SJSA1 (cell line): ENCODE data around the gene DENND6A. TPM values are rescaled to one million over a fixed set of nuclear protein-coding genes. Genes with fewer than 3 reads are reported as not detected.

ENCODE experiments used
- DNase-seq, 2 experiments: peaks; one replicate each; pipeline ENCODE4 v3.0.0-alpha.2; 2015 to 2020; ENCODE audit warnings: low spot score in 2 of 2, low read depth in 1 of 2
- H3K27ac ChIP-seq: fragments of 250-450 bp; sonication (Bioruptor Pico); 2 replicates; pipeline ENCODE4 v1.5.1; 2020; ENCODE audit warnings: mild to moderate bottlenecking, moderate library complexity
- H3K27me3 ChIP-seq: fragments of 250-450 bp; sonication (Bioruptor Pico); replicated peaks from 2 replicates; pipeline ENCODE4 v1.5.1; 2020; ENCODE audit warnings: mild to moderate bottlenecking, moderate library complexity
- H3K36me3 ChIP-seq: fragments of 250-450 bp; sonication (Bioruptor Pico); 2 replicates; pipeline ENCODE4 v1.5.1; 2020; ENCODE audit warnings: mild to moderate bottlenecking
- H3K4me1 ChIP-seq: fragments of 250-450 bp; sonication (Bioruptor Pico); replicated peaks from 2 replicates; pipeline ENCODE4 v1.6.1; 2021; ENCODE audit warnings: mild to moderate bottlenecking
- H3K4me3 ChIP-seq: fragments of 250-450 bp; sonication (Bioruptor Pico); 2 replicates; pipeline ENCODE4 v1.5.1; 2020; ENCODE audit warnings: mild to moderate bottlenecking
- H3K9me3 ChIP-seq: fragments of 250-450 bp; sonication (Bioruptor Pico); replicated peaks from 2 replicates; pipeline ENCODE4 v1.5.1; 2020; ENCODE audit warnings: mild to moderate bottlenecking
- total RNA-seq: library from RNA; depleted of rRNA; stranded (reverse); fragments of >200 nt; shearing (Covaris generic); gene quantifications from 2 replicates; pipeline ENCODE4 v1.2.3, GENCODE V29; 2014; rRNA removed

The DENND6A gene, protein sequence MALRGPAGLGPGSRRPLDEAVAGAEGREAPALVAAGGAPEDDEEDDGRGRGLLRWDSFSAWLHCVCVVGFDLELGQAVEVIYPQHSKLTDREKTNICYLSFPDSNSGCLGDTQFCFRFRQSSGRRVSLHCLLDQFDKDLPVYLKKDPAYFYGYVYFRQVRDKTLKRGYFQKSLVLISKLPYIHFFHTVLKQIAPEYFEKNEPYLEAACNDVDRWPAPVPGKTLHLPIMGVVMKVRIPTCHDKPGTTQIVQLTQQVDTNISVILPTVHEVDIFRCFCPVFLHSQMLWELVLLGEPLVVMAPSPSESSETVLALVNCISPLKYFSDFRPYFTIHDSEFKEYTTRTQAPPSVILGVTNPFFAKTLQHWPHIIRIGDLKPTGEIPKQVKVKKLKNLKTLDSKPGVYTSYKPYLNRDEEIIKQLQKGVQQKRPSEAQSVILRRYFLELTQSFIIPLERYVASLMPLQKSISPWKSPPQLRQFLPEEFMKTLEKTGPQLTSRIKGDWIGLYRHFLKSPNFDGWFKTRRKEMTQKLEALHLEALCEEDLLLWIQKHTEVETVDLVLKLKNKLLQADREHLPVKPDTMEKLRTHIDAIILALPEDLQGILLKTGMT
- 18.6 and 36.6 TPM in 2 replicates for total RNA-seq

DNA sequence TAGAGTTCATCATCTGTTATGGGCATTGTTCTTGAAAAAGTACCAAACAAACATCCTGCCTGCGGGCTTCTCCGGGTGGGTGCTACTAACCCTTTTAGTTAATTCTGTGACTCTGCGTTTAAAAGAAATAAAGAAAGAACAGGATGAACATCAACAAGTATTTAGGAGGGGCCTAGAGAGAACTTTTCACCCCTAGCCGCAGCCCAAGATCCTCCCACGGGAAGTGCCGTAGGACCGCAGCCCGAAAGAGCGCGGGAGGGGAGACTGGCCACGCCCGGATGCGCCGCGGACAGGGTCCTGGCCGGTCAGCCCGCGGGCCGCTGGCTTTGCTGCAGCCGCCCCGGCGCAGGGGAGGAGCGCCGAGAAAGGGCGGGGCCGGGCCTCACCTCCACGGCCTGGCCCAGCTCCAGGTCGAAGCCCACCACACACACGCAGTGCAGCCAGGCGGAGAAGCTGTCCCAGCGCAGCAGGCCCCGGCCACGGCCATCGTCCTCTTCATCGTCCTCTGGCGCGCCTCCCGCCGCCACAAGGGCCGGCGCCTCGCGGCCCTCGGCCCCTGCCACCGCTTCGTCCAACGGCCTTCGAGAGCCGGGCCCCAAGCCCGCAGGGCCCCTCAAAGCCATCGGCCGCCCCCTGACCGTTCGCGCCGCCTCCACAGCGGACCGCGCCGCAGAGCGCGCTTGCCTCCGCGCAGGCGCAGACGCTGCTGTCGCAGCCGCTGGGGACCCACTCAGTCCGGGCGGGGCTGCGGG is at the start of gene DENND6A:
TSS of gene DENND6A (minus strand) at position 682 of the 752 bp plus-strand sequence. CDS start at position 623, 59 bp downstream.
- Histone ChIP-seq H3K27ac (peak within 1 kb of the TSS; percentile 89), H3K9me3 (no peaks in the 10 kb centered on the region), H3K4me3 (peak within 1 kb of the TSS; percentile 79), H3K27me3 (no peaks in the 10 kb centered on the region), H3K4me1 (peaks cover 13% of the 10 kb centered on the region; the same call in 1 of the 2 replicates), H3K36me3 (no peaks in the 10 kb centered on the region; the same call in 1 of the 2 replicates)
- DNase-seq, result peak; percentile 94

DNA sequence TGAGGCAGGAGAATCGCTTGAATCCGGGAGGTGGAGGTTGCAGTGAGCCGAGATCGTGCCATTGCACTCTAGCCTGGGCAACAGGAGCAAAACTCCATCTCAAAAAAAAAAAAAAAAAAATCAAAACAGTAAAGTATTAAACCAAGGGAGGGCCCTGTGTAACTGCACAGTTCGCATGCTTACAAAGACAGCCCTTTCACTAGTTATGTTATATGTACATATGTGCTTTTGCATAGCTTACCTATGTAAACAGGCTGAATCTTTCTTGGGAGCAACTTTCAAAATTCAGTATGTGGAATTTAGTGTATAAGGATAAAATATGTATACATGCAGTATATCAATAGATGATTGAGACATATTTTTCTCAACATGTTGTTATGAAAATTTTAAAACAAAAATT is 47.1 kb upstream of the DENND6A start:
- Histone ChIP-seq H3K4me3 (no peak overlapping the region), H3K4me1 (no peaks in the 10 kb centered on the region), H3K36me3 (no peaks in the 10 kb centered on the region), H3K27ac (no peak overlapping the region), H3K27me3 (no peaks in the 10 kb centered on the region), H3K9me3 (no peaks in the 10 kb centered on the region)
- DNase-seq, result no peak

DNA sequence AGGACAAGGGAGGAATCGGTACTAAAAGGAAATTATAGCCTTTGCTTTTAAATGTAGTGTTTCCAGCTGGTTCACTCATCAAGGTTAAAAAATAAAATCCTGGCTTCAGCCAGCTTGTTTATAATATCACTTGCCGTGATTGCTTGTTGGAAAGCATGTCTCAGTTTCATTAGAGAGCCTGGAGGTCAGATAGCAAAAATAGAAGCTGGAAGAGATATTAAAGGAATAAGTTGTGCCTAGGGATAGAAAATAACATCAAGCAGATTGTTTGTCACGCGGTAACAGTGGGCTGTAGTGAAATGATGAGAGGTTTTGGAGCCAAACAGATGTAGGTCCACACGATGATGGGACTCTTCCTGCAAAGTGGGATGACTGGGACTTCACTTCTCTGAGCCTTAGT is 45.5 kb upstream of the DENND6A start:
- no peak overlapping the region for H3K27ac ChIP-seq
- no peak overlapping the region for H3K4me3 ChIP-seq
- no peaks in the 10 kb centered on the region for H3K36me3 ChIP-seq
- H3K4me1 ChIP-seq, result no peaks in the 10 kb centered on the region
- DNase-seq, result no peak
- H3K27me3 ChIP-seq, result no peaks in the 10 kb centered on the region
- H3K9me3 ChIP-seq, result no peaks in the 10 kb centered on the region

DNA sequence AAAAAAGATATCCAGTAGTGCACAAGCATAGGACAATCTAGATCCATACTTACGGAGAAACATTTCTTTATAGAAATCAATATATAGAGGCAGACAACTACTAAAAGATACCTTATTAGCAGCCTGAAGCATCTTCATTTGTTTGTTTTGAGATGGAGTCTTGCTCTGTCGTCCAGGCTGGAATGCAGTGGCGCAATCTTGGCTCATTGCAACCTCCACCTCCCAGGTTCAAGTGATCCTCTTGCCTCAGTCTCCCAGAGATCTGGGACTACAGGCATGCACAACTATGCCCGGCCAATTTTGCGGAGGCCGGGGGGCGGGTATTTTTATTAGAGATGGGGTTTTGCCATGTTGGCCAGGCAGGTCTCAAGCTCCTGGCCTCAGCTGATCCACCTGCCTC is 45.0 kb upstream of the DENND6A start:
- Histone ChIP-seq H3K27ac (no peak overlapping the region), H3K36me3 (no peaks in the 10 kb centered on the region)
- no peak for DNase-seq

DNA sequence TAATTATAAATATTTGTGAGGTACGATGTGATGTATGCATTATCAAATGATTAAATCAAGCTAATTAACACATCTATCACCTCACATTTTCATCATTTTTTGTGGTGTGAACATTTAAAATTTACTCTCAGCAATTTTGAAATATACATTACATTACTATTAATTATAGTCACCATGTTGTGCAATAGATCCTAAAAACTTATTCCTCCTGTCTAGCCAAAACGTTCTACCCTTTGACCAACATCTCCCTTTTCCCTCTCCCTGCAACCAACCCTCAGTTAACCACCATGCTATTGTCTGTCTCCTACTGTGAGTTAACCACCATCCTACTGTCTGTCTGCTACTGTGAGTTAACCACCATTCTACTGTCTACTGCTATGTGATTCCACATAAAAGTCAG is 42.5 kb upstream of the DENND6A start:
- Histone ChIP-seq H3K27me3 (no peaks in the 10 kb centered on the region), H3K4me3 (no peak overlapping the region), H3K27ac (no peak overlapping the region), H3K36me3 (no peaks in the 10 kb centered on the region), H3K4me1 (no peaks in the 10 kb centered on the region), H3K9me3 (no peaks in the 10 kb centered on the region)
- DNase-seq, result no peak

More for the DNA sequence above, 45.0 kb upstream of the DENND6A start:
- Histone ChIP-seq H3K4me1 (no peaks in the 10 kb centered on the region), H3K27me3 (no peaks in the 10 kb centered on the region), H3K9me3 (no peaks in the 10 kb centered on the region), H3K4me3 (no peak overlapping the region)

DNA sequence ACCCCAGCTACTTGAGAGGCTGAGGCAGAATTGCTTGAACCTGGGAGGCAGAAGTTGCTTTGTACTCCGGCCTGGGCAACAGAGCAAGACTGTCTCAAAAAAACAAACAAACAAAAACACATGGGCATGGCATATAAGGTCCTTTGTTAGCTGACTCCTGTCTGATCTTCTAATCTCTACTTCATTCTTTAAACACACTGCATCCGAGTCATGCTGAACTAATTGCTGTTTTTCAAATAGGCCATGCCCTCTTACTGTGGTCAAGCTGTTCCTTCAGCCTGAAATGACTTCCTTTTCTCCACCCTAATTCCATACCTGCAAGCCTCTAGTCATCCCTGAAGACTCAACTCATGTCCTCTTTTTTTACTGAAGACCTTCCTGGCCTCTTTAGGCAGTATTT is 40.9 kb upstream of the DENND6A start:
- Histone ChIP-seq H3K27ac (no peak overlapping the region), H3K27me3 (no peaks in the 10 kb centered on the region), H3K36me3 (no peaks in the 10 kb centered on the region), H3K9me3 (no peaks in the 10 kb centered on the region), H3K4me3 (no peak overlapping the region), H3K4me1 (no peaks in the 10 kb centered on the region)
- no peak for DNase-seq

DNA sequence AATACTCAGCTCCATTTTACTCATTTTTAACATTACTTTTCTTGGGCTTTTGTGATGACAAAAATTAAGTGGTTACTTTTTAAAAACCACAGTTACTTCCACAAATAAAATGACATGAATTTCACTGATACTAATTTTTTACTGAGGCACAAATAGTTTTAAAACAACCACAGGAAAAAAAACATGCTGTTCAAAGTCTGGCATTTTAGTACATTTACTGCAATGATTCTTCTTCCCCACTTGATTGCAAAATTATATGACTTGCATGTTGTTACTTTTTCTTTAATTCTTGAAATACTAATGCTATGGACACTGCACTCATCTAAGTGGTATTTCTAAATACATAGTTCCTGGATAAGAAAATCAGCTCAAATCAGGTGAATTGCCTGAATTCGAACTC is 38.4 kb upstream of the DENND6A start:
- no peaks in the 10 kb centered on the region for H3K27me3 ChIP-seq
- H3K4me3 ChIP-seq, result no peak overlapping the region
- no peaks in the 10 kb centered on the region for H3K4me1 ChIP-seq
- H3K27ac ChIP-seq, result no peak overlapping the region
- no peaks in the 10 kb centered on the region for H3K36me3 ChIP-seq
- H3K9me3 ChIP-seq, result no peaks in the 10 kb centered on the region
- DNase-seq, result no peak

DNA sequence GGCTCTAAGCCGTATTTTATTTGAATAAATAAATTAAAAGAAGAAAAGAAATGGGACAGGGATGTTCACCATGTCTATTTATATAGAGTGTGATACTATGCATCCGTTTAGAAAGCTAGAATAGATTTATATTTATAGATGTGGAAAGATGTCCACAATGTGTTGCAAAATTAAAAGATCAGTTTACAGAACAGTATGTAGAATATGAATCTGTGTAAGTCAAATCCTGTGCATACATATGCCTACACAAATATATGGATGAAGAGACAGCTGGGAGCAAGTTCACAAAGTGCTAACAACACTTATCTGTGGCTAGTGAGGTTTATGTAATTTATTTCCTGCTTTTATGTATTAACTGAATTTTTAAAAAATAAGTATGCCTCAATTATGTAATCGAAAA is 37.8 kb upstream of the DENND6A start:
- Histone ChIP-seq H3K27ac (no peak overlapping the region), H3K9me3 (no peaks in the 10 kb centered on the region), H3K36me3 (no peaks in the 10 kb centered on the region), H3K4me1 (no peaks in the 10 kb centered on the region), H3K4me3 (no peak overlapping the region), H3K27me3 (no peaks in the 10 kb centered on the region)
- DNase-seq, result no peak

DNA sequence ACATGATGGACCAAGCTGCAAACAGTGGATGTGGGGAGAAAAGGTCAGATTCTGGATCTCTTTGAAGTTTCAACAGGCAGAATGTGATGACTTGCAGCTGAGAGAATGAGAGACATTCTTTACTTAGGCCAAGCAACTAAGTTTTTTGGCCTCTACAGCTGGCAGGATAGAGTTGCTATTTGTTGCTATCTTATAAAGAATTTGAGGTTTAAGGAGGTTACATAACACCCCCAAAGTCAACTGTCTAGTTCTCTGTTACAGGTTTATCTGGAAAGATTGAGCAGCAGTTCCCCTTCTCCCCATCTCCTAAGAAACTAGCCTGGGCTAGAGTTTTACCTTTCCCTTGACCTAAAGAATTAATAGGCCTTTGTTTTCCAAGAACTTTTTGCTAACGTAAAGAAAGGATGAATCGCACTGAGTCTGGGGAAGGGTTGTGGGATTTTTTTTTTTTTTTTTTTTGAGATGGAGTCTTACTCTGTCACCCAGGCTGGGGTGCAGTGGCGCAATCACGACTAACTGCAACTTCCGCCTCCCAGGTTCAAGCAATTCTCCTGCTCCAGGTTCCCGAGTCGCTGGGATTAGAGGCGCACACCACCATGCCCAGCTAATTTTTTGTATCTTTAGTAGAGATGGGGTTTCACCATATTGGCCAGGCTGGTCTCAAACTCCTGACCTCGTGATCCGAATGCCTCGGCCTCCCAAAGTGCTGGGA is 36.6 kb upstream of the DENND6A start:
- Histone ChIP-seq H3K36me3 (no peaks in the 10 kb centered on the region), H3K4me3 (no peak overlapping the region), H3K27me3 (no peaks in the 10 kb centered on the region), H3K9me3 (no peaks in the 10 kb centered on the region), H3K4me1 (no peaks in the 10 kb centered on the region), H3K27ac (no peak overlapping the region)
- no peak for DNase-seq

DNA sequence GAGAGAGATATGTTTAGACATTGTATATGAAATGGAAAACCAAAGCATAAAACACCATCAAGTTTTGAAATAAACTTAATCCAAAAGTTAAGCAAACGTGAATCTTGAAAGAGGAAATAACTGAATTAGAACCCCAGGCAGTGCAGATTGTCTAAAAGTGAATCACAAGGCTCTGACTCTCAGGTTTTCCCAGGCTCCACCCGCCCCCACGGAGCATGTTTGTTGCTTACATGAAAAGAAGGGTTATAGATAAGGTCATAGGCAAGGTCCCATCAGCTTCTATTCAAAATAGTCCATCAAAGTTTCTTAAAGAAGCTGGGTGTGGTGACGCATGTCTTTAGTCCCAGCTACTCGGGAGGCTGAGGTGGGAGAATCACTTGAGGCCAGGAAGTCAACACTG is 34.2 kb upstream of the DENND6A start:
- H3K9me3 ChIP-seq, result no peaks in the 10 kb centered on the region
- no peak overlapping the region for H3K27ac ChIP-seq
- no peak overlapping the region for H3K4me3 ChIP-seq
- H3K36me3 ChIP-seq, result no peaks in the 10 kb centered on the region
- no peak for DNase-seq
- no peaks in the 10 kb centered on the region for H3K27me3 ChIP-seq
- no peaks in the 10 kb centered on the region for H3K4me1 ChIP-seq

DNA sequence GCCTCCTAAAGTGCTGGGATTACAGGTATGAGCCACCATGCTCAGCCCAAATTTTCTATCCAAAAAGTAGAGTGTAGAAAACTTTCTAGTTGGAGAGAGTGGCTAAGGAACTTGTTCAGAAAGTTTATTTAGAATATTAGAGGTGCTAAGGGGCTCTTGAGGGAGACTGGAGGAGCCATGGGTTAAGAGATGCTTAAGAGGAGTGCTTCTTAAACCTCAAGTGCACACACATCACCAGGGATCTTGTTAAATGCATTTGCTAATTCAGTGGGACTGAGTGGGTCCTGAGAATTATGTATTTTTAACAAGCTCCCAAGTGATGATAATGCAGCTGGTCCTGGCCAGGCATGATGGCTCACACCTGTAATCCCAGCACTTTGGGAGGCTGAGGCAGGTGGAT is 33.5 kb upstream of the DENND6A start:
- H3K36me3 ChIP-seq, result no peaks in the 10 kb centered on the region
- no peaks in the 10 kb centered on the region for H3K27me3 ChIP-seq
- H3K4me3 ChIP-seq, result no peak overlapping the region
- H3K27ac ChIP-seq, result no peak overlapping the region
- no peaks in the 10 kb centered on the region for H3K9me3 ChIP-seq
- H3K4me1 ChIP-seq, result no peaks in the 10 kb centered on the region
- DNase-seq, result no peak

DNA sequence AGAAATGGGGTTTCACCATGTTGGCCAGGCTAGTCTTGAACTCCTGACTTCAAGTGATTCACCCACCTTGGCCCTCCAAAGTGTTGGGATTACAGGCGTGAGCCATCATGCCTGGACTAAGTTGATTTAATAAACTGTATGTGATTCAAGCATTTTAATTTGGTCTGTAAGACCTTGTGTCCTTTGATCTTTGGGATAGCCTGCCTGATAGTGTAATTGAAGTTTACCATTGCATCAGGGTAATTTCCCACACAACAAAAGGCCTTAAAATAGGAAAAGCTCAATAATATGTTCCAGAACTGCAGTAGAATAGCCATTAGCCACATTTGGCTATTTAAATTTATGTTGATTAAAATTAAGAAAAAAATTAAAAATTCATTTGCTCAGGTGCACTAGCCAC is 25.2 kb upstream of the DENND6A start:
- Histone ChIP-seq H3K4me1 (no peaks in the 10 kb centered on the region), H3K9me3 (no peaks in the 10 kb centered on the region), H3K27ac (no peak overlapping the region), H3K4me3 (no peak overlapping the region), H3K27me3 (no peaks in the 10 kb centered on the region), H3K36me3 (no peaks in the 10 kb centered on the region)
- DNase-seq, result no peak

DNA sequence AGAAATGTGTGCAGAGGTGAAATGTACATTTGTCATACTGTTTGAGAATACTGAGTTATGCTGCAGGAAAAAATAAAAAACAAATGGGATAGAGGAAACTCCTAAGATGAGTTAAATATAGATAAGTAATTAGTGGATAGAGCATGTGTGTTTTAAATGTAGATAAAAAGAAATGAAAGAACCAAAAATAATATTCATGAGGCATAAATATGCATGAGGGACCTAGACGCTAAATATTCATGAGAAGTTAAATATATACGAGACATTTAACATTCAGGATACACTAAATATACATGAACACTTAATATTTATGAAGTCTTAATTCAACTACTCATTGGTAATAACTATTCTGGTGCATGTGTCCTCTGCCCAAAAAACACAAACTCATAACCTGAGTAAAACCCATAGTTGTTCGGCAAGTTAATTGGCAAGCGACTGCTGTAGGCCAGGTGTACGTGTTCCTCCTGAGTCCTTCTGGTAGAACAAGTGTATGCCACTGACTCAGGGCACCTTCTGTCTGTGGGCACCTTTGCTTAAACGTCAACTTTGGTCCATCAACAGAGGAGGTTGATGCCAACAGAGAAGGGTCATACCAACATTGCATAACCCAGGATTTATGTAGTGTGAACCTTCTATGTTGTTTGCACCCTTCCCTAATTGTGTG is 24.5 kb upstream of the DENND6A start:
- Histone ChIP-seq H3K9me3 (no peaks in the 10 kb centered on the region), H3K4me3 (no peak overlapping the region), H3K27me3 (no peaks in the 10 kb centered on the region), H3K36me3 (no peaks in the 10 kb centered on the region), H3K27ac (no peak overlapping the region), H3K4me1 (no peaks in the 10 kb centered on the region)
- DNase-seq, result no peak
